GM19328 (cell line): Measurements from ENCODE around the gene HCAR3.
A peak's percentile ranks its signal among the peaks of the same experiment; 100 is the strongest.
"Not testable (repeated sequence)": the region's sequence is repeated elsewhere in the genome, so short reads cannot be mapped to it uniquely, and the experiment has no call there.

Source experiments
- ATAC-seq: cut with Tn5 transposase; IDR thresholded peaks from one replicate; pipeline ENCODE4 v1.9.1; 2021; ENCODE audit warnings: mild to moderate bottlenecking, moderate library complexity; ENCODE audit not compliant: unreplicated experiment

HCAR3 gene

GRCh38 chr12:122716658-122717057 is at the start of gene HCAR3:
HCAR3 (minus strand) TSS chr12:122716811; CDS start chr12:122716737, 74 bp downstream.
- not testable (repeated sequence) for ATAC-seq

- ATAC-seq, result no peak
These were observed 41.0 kb upstream of the HCAR3 start for GRCh38 chr12:122757568-122757967.

DNA sequence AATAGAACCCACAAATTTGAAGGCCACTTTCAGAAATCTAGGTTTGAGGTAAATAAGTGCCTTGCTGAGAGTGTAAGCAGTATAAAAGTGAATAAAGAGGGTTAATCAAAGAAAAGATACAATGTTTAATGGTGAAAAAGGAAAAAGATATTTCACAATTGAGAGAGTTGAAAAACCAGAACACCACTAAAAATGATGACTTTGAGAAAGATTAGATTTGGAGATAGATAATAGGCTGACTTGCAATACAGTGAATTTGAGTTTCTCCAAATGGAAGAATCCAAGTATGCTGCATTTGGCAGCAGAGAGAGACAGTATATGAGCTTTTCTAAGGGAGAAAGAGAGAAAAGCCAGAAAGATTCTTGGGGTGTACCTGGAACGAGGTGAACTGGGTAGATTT is 38.2 kb upstream of the HCAR3 start:
- ATAC-seq, result no peak

GRCh38 chr12:122753319-122753650 is 36.7 kb upstream of the HCAR3 start:
- no peak for ATAC-seq

GRCh38 chr12:122752464-122753318 is 36.1 kb upstream of the HCAR3 start, which contains the start of gene DENR:
DENR (plus strand) TSS chr12:122752824; CDS start chr12:122753702, 878 bp downstream.
- ATAC-seq, result peak; percentile 92

- ATAC-seq, result not testable (repeated sequence)
These were observed 34.3 kb upstream of the HCAR3 start for GRCh38 chr12:122750781-122751515.

GRCh38 chr12:122749569-122750332 is 33.1 kb upstream of the HCAR3 start:
- no peak for ATAC-seq

GRCh38 chr12:122747224-122748135 is 30.9 kb upstream of the HCAR3 start:
- ATAC-seq, result no peak

DNA sequence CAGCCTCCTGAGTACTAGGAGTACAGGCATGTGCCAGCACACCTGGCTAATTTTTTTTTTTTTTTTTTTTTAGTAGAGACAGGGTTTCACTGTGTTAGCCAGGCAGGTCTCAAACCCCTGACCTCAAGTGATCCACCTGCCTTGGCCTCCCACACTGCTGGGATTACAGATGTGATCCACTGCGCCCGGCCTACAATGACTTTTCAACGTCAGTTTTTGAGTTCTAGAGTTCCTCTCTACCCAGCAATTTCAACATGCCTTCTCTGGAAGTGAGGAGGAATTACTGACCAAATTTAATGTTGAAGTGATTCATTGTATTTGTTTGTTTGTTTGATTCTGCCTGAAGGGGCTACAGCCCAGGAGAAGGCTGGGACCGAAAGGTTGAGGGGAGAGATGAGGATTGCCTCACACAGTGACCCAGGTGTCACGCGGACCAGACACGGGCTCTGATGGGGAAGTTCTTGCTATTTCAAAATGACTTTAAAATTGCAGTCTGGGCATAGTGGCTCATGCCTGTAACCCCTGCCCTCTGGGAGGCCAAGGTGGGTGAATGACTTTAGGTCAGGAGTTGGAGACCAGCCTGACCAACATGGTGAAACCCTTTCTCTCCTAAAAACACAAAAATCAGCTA is 27.4 kb upstream of the HCAR3 start:
- ATAC-seq, result no peak

- no peak for ATAC-seq
These were observed 23.7 kb upstream of the HCAR3 start for GRCh38 chr12:122740351-122740750.

GRCh38 chr12:122738571-122738970 is 22.0 kb upstream of the HCAR3 start:
- no peak for ATAC-seq

DNA sequence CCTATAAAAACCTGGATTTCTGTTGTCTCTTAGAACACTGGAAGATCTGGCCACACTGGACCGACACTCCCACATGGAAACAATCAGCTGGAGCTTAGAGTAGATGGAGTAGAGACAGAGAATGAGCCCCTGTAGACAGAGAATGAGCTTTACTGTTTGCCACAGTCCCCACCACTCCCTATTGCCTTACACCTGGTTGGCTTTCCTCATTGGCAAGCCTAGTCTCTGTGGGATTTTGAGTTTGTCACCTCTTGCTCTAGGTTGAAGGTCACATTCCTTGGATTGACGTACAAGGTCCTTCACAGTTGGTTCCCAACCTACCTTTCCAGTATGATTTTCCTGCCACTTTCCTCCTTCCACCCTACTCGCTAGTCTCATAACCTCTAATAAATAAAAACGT is 16.0 kb upstream of the HCAR3 start:
- ATAC-seq, result no peak

DNA sequence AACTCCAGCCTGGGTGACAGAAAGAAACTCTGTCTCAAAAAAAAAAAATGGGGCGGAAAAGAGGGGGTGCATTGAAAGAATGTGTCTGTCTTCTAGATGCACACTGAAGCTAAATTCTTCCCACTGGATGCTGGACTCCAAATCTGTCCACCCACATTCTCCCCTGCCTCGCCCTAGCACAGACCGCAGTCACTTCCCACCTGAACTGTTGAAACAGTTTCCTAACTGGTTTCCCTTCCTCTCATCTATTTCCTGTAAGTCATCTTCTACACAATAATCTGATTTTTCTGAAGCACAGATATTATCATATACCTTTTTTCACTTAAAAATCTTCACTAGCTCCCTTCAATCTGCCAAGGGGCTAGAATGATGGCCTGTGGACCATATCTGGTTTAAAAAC is 15.6 kb upstream of the HCAR3 start:
- ATAC-seq, result no peak

- ATAC-seq, result no peak
These were observed 13.8 kb upstream of the HCAR3 start, which contains the start of gene HCAR1 for GRCh38 chr12:122730215-122731014. HCAR1 (minus strand) TSS chr12:122730844; CDS start chr12:122730339, 505 bp downstream.

- ATAC-seq, result no peak
These were observed 13.1 kb upstream of the HCAR3 start for GRCh38 chr12:122729583-122730214.

DNA sequence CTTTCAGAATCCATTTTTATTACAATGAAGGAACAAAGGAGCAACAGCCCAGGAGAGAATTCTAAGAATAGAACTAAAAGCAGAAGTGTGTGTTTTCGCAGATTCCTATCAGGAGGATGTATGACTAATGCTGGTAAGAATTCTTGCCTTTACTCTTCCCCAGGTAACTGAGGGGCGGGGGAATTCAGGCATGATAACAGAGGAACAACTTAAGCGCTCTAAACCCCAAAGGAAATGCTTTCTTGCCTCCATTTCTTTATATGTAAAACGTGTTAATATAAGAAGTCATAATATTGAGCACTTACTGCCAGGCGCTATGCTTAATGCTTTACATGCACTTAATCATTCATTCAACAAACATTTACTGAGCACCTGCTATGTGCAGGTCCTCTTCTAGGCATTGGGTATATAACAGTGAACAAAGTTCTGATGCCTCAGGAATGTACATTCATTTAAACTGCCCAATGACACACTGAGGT is 9.5 kb upstream of the HCAR3 start:
- ATAC-seq, result no peak

DNA sequence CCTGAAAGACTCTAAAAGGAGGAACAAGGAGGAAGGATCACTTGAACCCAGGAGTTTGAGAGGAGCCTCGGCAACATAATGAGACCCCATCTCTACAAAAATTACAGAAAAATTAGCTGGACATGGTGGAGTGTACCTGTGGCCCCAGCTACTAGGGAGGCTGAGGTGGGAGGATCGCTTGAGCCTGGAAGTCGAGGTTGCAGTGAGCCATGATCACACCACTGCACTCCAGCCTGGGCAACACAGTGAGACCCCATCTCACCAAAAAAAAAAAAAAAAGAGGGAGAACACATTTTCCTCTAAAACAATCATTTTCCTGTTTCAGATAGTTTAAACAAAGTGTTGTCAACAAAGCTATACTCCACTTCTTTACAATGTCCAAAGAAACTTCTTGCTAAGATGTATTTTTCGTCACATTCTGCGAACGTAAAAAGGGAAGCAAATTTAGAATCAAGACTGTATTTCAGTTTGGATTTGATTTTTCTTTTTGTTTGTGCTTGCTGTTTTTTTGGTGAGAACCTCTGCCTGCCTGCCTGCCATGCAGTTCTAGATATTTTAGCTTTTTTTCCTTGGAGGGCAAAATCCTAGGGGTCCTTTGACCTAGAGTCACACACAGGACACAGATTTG is 9.0 kb upstream of the HCAR3 start:
- ATAC-seq, result no peak
